ENCODE data around the gene ERVW-1. TPM values are rescaled to one million over a fixed set of nuclear protein-coding genes. Genes with fewer than 3 reads are reported as not detected.

ERVW-1 gene
- total RNA-seq, 3 donors from 2014 or later (not counting 1 experiment from before 2014, with no cell fraction given), result not detected

GRCh38 chr7:92504563-92504962, 26.8 kb upstream of the ERVW-1 start:
- H3K4me1 ChIP-seq (ENCODE audit: control insufficient read depth, insufficient read depth, low read length), result no peaks in the 10 kb centered on the region
- no peak overlapping the region for H3K4me3 ChIP-seq (ENCODE audit: low read length)
- intact Hi-C loops (cut with micrococcal nuclease), result no loop called here
- H3K27ac Mint-ChIP-seq, result no peak overlapping the region
- no peak for ATAC-seq
- H3K36me3 ChIP-seq (ENCODE audit: control insufficient read depth, insufficient read depth, low read length), result peaks cover 52% of the 10 kb centered on the region
- TF ChIP-seq CTCF (IDR thresholded peaks at IDR 0.05), result no peak
- no peak for DNase-seq
- H3K4me1 Mint-ChIP-seq, result no peaks in the 10 kb centered on the region
- H3K27me3 Mint-ChIP-seq (ENCODE audit: low read depth in 2 of 2), result no peaks in the 10 kb centered on the region
- H3K9me3 ChIP-seq (ENCODE audit: control insufficient read depth, insufficient read depth, low read length), result no peaks in the 10 kb centered on the region
- 99% methylated on average over 3 of the region's 3 CpGs for WGBS (ENCODE audit: insufficient coverage)
- H3K27ac ChIP-seq (ENCODE audit: low read length), result no peak overlapping the region
- no peak overlapping the region for H3K4me3 Mint-ChIP-seq
- H3K9me3 Mint-ChIP-seq, result no peaks in the 10 kb centered on the region
- H3K36me3 Mint-ChIP-seq, result peaks cover 15% of the 10 kb centered on the region
- no peaks in the 10 kb centered on the region for H3K27me3 ChIP-seq (ENCODE audit: control insufficient read depth, insufficient read depth, low read length)

- H3K36me3 Mint-ChIP-seq, result peaks cover 23% of the 10 kb centered on the region
- no peak for DNase-seq
- Histone ChIP-seq H3K36me3 (ENCODE audit: control insufficient read depth, insufficient read depth, low read length) (peaks cover 55% of the 10 kb centered on the region), H3K27me3 (ENCODE audit: control insufficient read depth, insufficient read depth, low read length) (no peaks in the 10 kb centered on the region), H3K9me3 (ENCODE audit: control insufficient read depth, insufficient read depth, low read length) (no peaks in the 10 kb centered on the region), H3K27ac (ENCODE audit: low read length) (no peak overlapping the region), H3K4me3 (ENCODE audit: low read length) (no peak overlapping the region), H3K4me1 (ENCODE audit: control insufficient read depth, insufficient read depth, low read length) (no peaks in the 10 kb centered on the region)
- no peaks in the 10 kb centered on the region for H3K27me3 Mint-ChIP-seq (ENCODE audit: low read depth in 2 of 2)
- TF ChIP-seq CTCF (IDR thresholded peaks at IDR 0.05), result no peak
- no peaks in the 10 kb centered on the region for H3K4me1 Mint-ChIP-seq
- no peak overlapping the region for H3K4me3 Mint-ChIP-seq
- intact Hi-C loops (cut with micrococcal nuclease), result no loop called here
- no peaks in the 10 kb centered on the region for H3K9me3 Mint-ChIP-seq
- 71% methylated on average over 2 of the region's 2 CpGs for WGBS (ENCODE audit: insufficient coverage)
- no peak overlapping the region for H3K27ac Mint-ChIP-seq
- no peak for ATAC-seq
Measured at GRCh38 chr7:92503767-92504166, 26.0 kb upstream of the ERVW-1 start.

GRCh38 chr7:92498557-92498956, 20.8 kb upstream of the ERVW-1 start:
- Mint-ChIP-seq H3K9me3 (no peaks in the 10 kb centered on the region), H3K36me3 (peaks cover 17% of the 10 kb centered on the region), H3K4me3 (no peak overlapping the region), H3K27ac (no peak overlapping the region), H3K4me1 (no peaks in the 10 kb centered on the region), H3K27me3 (ENCODE audit: low read depth in 2 of 2) (no peaks in the 10 kb centered on the region)
- intact Hi-C loops (cut with micrococcal nuclease), result no loop called here
- no peak for DNase-seq
- H3K36me3 ChIP-seq (ENCODE audit: control insufficient read depth, insufficient read depth, low read length), result peaks cover 70% of the 10 kb centered on the region
- H3K27me3 ChIP-seq (ENCODE audit: control insufficient read depth, insufficient read depth, low read length), result no peaks in the 10 kb centered on the region
- H3K4me1 ChIP-seq (ENCODE audit: control insufficient read depth, insufficient read depth, low read length), result no peaks in the 10 kb centered on the region
- TF ChIP-seq CTCF (IDR thresholded peaks at IDR 0.05), result no peak
- H3K27ac ChIP-seq (ENCODE audit: low read length), result no peak overlapping the region
- no peak overlapping the region for H3K4me3 ChIP-seq (ENCODE audit: low read length)
- ATAC-seq, result no peak
- H3K9me3 ChIP-seq (ENCODE audit: control insufficient read depth, insufficient read depth, low read length), result no peaks in the 10 kb centered on the region
- 96% methylated on average over 2 of the region's 2 CpGs for WGBS (ENCODE audit: insufficient coverage)

GRCh38 chr7:92496876-92497275, 19.1 kb upstream of the ERVW-1 start:
- no peak for ATAC-seq
- H3K9me3 Mint-ChIP-seq, result no peaks in the 10 kb centered on the region
- no peak overlapping the region for H3K4me3 Mint-ChIP-seq
- 100% methylated on average over 2 of the region's 2 CpGs for WGBS (ENCODE audit: insufficient coverage)
- Histone ChIP-seq H3K4me3 (ENCODE audit: low read length) (no peak overlapping the region), H3K27me3 (ENCODE audit: control insufficient read depth, insufficient read depth, low read length) (no peaks in the 10 kb centered on the region), H3K4me1 (ENCODE audit: control insufficient read depth, insufficient read depth, low read length) (no peaks in the 10 kb centered on the region), H3K9me3 (ENCODE audit: control insufficient read depth, insufficient read depth, low read length) (no peaks in the 10 kb centered on the region), H3K27ac (ENCODE audit: low read length) (no peak overlapping the region), H3K36me3 (ENCODE audit: control insufficient read depth, insufficient read depth, low read length) (peaks cover 75% of the 10 kb centered on the region)
- TF ChIP-seq CTCF (IDR thresholded peaks at IDR 0.05), result no peak
- DNase-seq, result no peak
- H3K4me1 Mint-ChIP-seq, result no peaks in the 10 kb centered on the region
- peaks cover 18% of the 10 kb centered on the region for H3K36me3 Mint-ChIP-seq
- no peak overlapping the region for H3K27ac Mint-ChIP-seq
- no peaks in the 10 kb centered on the region for H3K27me3 Mint-ChIP-seq (ENCODE audit: low read depth in 2 of 2)
- intact Hi-C loops (cut with micrococcal nuclease), result no loop called here

All from natural killer cell (primary cell).